Lower leg skin (tissue), 3 donors: ENCODE data around the gene OR6N1.

Experiments used
- CTCF ChIP-seq, 3 donors: fragments of 450-650 bp; IDR thresholded peaks; one replicate each; pipeline ENCODE4 v1.5.1; 2016; ENCODE audit warnings: antibody characterized with exemption in 3 of 3, mild to moderate bottlenecking in 3 of 3, moderate library complexity in 2 of 3
- POLR2A ChIP-seq, 2 donors: fragments of 450-650 bp; IDR thresholded peaks; one replicate each; pipeline ENCODE4 v1.6.1; 2016 to 2017; ENCODE audit warnings: antibody characterized with exemption in 2 of 2, mild to moderate bottlenecking in 1 of 2, moderate library complexity in 1 of 2

- no peak for TF ChIP-seq CTCF (IDR thresholded peaks at IDR 0.05)
- no peak for TF ChIP-seq POLR2A (IDR thresholded peaks at IDR 0.05)
Observed at GRCh38 chr1:158728510-158729225, 43.3 kb downstream of the OR6N1 start.
